Memory B cell (primary cell): Measurements from ENCODE around the gene PTPRN2.

Experiments used
- ATAC-seq: fragments of 150-1000 bp; cut with Tn5 transposase; 2 replicates; pipeline ENCODE4 v1.10.0; 2021; ENCODE audit warnings: low read depth, mild to moderate bottlenecking, moderate library complexity
- DNase-seq, 2 donors: peaks; one replicate each; pipeline ENCODE4 v3.0.0; 2022; ENCODE audit warnings: low spot score in 2 of 2
- H3K27ac Mint-ChIP-seq: one replicate; pipeline ENCODE4 v1.8.0; 2022; ENCODE audit warnings: mild to moderate bottlenecking, moderate library complexity, mixed read lengths
- H3K27me3 Mint-ChIP-seq: one replicate; pipeline ENCODE4 v1.8.0; 2022; ENCODE audit warnings: mixed read lengths
- H3K36me3 Mint-ChIP-seq: one replicate; pipeline ENCODE4 v1.8.0; 2022; ENCODE audit warnings: mild to moderate bottlenecking, mixed read lengths
- H3K4me1 Mint-ChIP-seq: one replicate; pipeline ENCODE4 v1.8.0; 2022; ENCODE audit warnings: mixed read lengths
- H3K4me3 Mint-ChIP-seq: one replicate; pipeline ENCODE4 v1.8.0; 2022; ENCODE audit warnings: mild to moderate bottlenecking, moderate library complexity, mixed read lengths
- H3K9me3 Mint-ChIP-seq: one replicate; pipeline ENCODE4 v1.8.0; 2022; ENCODE audit warnings: mixed read lengths

PTPRN2 gene

DNA sequence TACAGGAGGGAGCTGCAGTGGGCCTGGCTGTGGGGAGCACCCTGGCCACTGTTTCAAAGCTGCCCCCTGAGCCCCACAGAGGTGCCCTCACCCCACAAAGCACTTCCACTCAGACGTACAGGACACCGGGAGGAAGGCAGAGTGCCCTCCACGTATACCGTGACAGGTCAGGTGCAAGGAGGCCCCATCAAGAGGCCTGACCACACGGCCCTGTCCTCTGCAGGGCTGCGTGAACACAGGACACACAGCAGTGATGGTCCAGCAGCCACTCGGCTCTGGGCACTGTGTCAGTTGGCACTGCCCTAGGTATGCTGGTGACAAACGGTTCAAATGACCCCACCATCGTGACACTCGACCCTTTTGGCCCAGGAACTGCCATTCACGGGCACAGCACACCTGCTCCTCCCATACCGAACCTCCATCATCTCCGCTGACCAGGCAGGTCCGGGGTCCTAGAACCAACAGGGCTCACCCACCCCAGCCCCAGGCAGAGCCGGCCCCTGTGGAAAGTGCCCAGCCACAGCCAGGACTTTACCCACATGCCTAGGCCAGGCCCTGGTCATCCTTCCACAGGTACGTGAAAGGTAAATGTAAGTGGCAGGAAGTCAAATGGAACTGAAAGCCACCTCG is 560.9 kb downstream of the PTPRN2 start:
- DNase-seq (no peak), ATAC-seq (no peak)
- no peaks in the 10 kb centered on the region for H3K9me3 Mint-ChIP-seq
- H3K36me3 Mint-ChIP-seq: no peaks in the 10 kb centered on the region
- no peak overlapping the region for H3K4me3 Mint-ChIP-seq
- H3K4me1 Mint-ChIP-seq: no peaks in the 10 kb centered on the region
- peaks cover 2% of the 10 kb centered on the region for H3K27me3 Mint-ChIP-seq
- no peak overlapping the region for H3K27ac Mint-ChIP-seq

DNA sequence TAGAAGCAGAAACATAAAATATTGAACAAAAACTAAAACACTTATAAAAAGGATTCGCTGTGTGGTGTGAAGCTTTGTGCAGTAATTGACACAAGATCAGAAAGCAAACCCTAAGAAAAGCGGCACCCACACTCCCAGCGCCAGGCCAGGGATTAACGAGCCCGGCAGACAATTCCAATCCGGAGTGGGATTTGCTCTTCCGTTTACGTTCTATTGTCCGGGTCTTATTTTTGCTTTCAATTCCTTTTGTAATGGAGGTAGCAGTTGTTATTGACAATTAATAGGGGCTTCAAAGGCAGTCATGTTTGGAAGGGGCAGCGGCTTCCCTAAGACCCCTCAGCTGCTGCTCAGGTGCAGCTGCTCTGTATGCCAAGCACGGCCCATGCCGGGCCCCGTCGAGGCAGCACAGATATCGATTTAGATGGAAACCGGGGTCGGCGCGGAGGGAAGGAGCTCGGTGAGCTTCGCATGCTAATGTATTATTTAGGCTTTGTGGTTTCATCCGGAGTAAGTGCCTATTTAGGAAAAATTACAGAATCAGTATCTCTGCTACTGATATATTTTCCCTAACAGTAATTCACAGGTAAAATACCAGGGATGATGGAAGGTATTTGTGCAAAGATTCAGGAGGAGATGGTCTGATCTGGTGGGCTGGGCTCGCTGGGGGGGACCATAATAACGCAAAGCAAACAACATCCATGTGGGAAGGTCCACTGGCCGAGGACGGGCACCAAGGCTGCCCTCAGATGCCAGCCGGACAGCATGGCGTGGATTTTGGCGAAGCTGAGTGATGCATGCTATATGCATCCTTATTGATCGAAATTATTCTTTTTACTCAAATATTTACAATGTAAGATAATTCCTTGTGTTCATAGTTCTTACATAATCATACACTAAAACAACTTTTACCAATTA is 561.7 kb downstream of the PTPRN2 start:
- ATAC-seq (no peak), DNase-seq (no peak)
- Mint-ChIP-seq H3K9me3 (no peaks in the 10 kb centered on the region), H3K4me3 (no peak overlapping the region), H3K27me3 (peaks cover 2% of the 10 kb centered on the region), H3K4me1 (no peaks in the 10 kb centered on the region), H3K36me3 (no peaks in the 10 kb centered on the region), H3K27ac (no peak overlapping the region)

DNA sequence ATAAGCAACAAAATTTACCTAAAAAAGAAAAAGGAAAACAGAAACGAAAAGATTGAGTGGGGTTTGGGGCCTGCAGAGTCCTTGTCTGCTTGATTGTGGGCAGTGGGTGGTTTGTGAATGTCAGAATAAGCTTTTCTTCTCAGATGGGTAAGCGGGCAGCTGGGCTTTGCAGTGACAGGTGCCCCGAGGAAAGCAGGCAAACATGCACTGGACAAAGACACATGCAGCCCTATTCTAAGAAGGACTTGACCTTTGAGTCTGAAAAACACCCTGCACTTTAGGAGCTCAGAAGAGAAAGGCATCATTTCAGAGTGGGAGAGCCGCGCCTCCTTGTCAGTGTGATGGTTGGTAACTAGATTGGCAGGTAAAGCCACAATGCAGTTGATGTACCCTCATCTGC is 562.7 kb downstream of the PTPRN2 start:
- no peak for ATAC-seq
- H3K27ac Mint-ChIP-seq: no peak overlapping the region

DNA sequence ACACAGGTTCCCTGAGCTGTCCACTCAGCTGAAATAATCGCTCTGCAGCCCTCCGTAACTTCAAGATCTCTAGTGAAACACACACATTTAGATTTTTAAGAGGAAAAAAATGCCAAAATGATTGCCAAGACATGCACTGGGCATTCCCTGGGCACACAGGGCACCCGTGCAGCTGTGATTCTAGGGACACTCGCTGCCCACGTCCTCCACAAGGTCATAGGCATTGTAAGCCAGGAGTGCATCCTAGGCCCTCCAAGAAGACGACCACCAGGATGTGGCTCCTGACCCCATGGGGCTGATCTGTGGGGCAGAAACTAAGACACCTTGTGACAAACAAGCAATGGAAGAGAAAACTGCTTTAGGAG is 563.3 kb downstream of the PTPRN2 start:
- DNase-seq (no peak), ATAC-seq (no peak)
- Mint-ChIP-seq H3K9me3 (no peaks in the 10 kb centered on the region), H3K27me3 (peaks cover 2% of the 10 kb centered on the region), H3K4me1 (no peaks in the 10 kb centered on the region), H3K27ac (no peak overlapping the region), H3K4me3 (no peak overlapping the region), H3K36me3 (no peaks in the 10 kb centered on the region)

More for the DNA sequence above, 562.7 kb downstream of the PTPRN2 start:
- no peaks in the 10 kb centered on the region for H3K36me3 Mint-ChIP-seq
- H3K9me3 Mint-ChIP-seq: no peaks in the 10 kb centered on the region
- peaks cover 2% of the 10 kb centered on the region for H3K27me3 Mint-ChIP-seq
- H3K4me1 Mint-ChIP-seq: no peaks in the 10 kb centered on the region
- DNase-seq: no peak
- no peak overlapping the region for H3K4me3 Mint-ChIP-seq

DNA sequence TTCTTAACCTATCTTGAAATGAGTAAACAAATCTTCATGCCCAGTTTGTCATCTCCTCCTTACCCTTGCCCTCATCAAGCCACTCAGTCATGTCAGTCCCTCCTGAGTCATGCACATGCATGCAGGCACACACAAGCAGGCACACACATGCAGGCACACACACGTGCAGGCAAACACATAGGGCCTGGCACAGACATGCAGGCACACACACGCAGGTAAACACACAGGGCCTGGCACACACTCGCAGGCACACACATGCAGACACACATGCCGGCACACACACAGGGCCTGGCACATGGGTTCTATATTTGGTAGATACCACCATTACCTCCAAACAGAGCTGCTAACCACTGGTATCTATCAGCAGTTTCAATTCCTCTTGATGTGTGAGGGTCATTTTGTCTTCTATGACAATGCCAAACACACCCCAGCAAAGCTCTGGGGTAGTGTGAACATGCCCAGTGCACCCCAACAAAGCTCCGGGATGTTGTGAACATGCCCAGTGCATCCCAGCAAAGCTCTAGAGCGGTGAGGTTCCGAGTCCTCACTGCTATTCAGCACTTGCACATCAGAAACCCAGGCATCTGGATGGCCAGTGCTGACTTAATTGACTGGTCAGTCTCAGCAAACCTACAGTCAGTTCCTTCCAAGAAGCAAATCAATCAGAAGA is 563.8 kb downstream of the PTPRN2 start:
- ATAC-seq: no peak

DNA sequence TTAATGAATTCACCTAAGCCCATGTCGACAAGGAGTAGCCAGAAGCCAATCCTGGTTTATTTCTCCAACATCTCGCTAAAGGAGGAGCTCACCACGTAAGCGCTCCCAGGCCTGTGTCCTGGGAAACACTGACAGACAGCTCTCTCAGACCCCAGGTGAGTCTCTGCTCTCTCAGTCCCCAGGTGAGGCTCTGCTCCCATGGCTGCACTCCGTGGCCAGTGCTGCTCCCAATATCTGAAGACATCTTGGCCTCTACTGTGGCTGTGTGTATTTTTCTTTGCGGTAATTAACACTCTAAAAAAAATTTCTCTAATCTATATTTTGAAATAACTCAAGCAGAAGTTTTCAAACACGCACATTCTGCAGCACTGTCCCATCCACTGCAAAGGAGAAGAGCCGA is 564.5 kb downstream of the PTPRN2 start:
- DNase-seq (no peak), ATAC-seq (no peak)
- no peaks in the 10 kb centered on the region for H3K36me3 Mint-ChIP-seq
- no peak overlapping the region for H3K4me3 Mint-ChIP-seq
- no peaks in the 10 kb centered on the region for H3K4me1 Mint-ChIP-seq
- H3K27ac Mint-ChIP-seq: no peak overlapping the region
- no peaks in the 10 kb centered on the region for H3K9me3 Mint-ChIP-seq
- H3K27me3 Mint-ChIP-seq: peaks cover 2% of the 10 kb centered on the region

More for the DNA sequence above, 563.8 kb downstream of the PTPRN2 start:
- no peaks in the 10 kb centered on the region for H3K36me3 Mint-ChIP-seq
- no peaks in the 10 kb centered on the region for H3K4me1 Mint-ChIP-seq
- DNase-seq: no peak
- H3K4me3 Mint-ChIP-seq: no peak overlapping the region
- peaks cover 2% of the 10 kb centered on the region for H3K27me3 Mint-ChIP-seq
- H3K9me3 Mint-ChIP-seq: no peaks in the 10 kb centered on the region
- no peak overlapping the region for H3K27ac Mint-ChIP-seq

DNA sequence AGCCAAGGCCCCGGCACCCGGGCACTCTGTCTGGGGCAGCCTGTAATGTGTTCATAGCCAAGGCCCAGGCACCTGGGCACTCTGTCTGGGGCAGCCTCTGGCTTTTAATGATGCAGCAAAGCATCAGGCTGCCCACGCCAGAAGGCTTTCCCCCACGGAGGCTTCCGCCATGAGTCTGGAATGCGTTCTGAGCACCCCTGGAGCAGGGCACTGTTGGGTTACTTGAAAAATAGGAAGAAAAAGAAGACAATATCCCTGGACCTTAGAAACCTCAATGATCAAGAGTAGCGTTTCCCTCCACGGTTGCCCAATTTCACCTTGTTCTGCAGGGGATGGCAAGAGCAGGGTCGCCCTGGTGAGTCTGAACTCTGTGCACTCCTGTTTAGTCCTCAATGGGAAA is 565.0 kb downstream of the PTPRN2 start:
- Mint-ChIP-seq H3K4me1 (no peaks in the 10 kb centered on the region), H3K4me3 (no peak overlapping the region), H3K27me3 (peaks cover 2% of the 10 kb centered on the region), H3K9me3 (no peaks in the 10 kb centered on the region), H3K27ac (no peak overlapping the region), H3K36me3 (no peaks in the 10 kb centered on the region)
- no peak for ATAC-seq
- DNase-seq: no peak

DNA sequence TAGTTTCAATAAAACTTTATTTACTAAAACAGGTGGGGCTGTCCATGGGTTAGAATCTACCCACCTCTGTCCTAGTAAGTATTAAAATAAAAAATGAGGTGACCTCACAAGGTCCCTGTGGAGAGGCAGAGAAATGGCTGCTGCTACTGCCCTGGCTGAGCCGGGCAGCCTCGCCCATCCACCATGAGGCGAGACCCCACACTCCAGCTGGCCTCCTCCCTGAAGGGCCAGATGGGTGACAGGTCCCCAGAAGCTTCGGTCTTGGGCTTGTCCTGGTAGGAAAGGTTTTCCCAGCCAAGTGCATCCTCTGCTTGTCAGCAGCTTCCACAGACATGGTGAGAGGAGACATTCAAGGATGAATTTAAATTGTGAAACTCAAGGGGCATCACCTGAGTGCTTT is 565.8 kb downstream of the PTPRN2 start:
- Mint-ChIP-seq H3K9me3 (no peaks in the 10 kb centered on the region), H3K4me3 (no peak overlapping the region), H3K36me3 (no peaks in the 10 kb centered on the region), H3K4me1 (no peaks in the 10 kb centered on the region), H3K27me3 (no peaks in the 10 kb centered on the region), H3K27ac (no peak overlapping the region)
- ATAC-seq: no peak
- DNase-seq: no peak

DNA sequence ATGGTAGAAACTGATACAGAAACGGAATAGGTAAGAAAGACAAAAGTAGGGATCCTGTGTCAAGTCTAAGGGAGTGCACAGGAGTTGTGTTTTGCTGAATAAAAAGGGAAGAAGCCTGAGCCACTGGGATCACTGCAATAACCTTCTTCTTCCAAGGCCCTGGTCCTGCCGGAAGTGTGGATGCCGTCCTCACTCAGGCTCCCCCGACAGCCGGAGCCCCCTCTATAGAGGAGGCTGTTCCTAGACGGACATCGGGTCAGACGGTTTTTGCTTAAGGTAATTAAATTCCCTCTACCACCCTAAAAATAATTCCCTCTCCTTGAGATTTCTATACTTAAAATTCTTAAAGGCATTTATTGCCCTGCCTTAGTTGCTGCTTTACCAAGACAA is 566.9 kb downstream of the PTPRN2 start:
- Mint-ChIP-seq H3K4me1 (no peaks in the 10 kb centered on the region), H3K9me3 (no peaks in the 10 kb centered on the region), H3K27ac (no peak overlapping the region), H3K36me3 (no peaks in the 10 kb centered on the region), H3K4me3 (no peak overlapping the region), H3K27me3 (no peaks in the 10 kb centered on the region)
- DNase-seq (no peak), ATAC-seq (no peak)

DNA sequence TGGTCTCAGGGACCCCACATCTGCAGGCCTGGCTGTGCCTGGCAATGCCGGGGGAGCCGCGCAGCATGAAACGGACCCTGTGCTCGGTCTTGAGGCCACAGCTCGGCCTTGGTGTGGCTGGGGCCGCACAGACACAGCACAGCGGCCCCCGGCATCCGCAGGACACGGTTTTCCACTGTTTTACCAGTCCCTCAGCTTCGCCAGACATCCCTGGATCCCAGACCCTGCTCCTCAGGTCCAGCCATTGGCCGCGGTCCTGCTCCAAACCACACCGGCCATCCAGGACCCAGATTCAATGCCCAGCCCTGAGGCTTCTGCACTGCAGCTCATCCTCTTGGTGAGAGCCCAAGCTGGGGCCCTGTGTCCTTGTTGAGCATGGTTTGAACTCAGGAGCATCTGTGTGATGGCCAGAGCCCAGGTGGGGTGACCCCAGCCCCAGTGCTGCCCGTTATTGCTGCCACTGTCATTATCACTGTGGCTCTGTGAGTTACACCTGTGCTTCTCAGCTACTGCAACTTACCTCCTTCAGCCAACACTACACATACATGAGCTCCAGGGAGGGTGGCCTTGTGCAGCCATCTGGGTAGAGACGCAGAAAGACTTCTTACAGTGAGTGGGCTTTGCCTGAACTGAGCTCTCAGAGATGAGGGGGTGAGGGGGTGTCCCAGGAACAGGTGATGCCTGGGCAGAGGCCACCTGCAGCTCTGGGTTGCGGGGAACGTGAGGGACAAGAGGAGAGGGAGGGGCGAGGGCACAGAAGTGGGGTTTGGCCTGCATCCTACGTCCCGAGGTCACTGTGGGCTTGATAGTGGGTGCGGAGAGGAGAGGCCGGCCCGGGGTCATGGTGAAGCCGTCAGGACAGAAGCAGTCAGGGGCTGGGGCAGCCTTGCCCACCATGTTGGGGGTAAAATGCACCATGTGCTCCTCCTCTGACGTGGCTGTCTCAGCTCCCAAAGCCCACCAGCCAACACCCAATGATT is 567.6 kb downstream of the PTPRN2 start:
- H3K36me3 Mint-ChIP-seq: no peaks in the 10 kb centered on the region

DNA sequence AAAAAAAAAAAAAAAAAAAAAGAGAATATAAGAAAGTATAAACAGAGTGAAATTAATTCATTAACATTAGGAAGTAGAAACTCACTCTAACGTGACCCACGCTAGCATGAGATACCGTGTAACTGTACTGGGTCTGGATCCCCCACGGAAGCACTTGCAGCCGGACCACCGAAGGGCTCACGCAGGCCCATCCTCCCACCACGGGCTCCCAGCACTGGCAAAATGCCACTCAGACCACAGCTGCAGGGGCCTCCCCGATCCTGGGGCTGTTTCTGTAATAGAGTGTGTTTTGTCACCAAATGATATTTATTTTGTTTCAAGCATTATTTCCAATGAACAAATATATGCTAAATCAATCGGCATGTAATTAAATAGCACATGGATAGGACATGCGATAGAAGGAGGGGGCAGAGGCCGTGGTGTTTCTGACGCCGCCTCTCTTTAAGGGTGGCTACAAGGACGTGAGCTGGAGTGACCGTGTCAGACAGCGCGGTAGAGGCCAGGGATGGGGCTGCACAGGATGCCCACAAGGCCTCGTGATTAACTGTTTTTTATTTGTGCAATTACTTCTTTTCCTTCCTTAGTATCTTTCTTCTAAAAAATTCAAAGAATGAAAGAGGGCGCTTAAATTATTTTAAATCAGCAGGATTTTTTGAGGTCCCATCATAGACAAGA is 568.5 kb downstream of the PTPRN2 start:
- Mint-ChIP-seq H3K4me3 (no peak overlapping the region), H3K4me1 (no peaks in the 10 kb centered on the region), H3K36me3 (no peaks in the 10 kb centered on the region), H3K27ac (no peak overlapping the region), H3K9me3 (no peaks in the 10 kb centered on the region), H3K27me3 (no peaks in the 10 kb centered on the region)
- DNase-seq (no peak), ATAC-seq (no peak)

More for the DNA sequence above, 567.6 kb downstream of the PTPRN2 start:
- H3K9me3 Mint-ChIP-seq: no peaks in the 10 kb centered on the region
- DNase-seq (no peak), ATAC-seq (no peak)
- H3K27me3 Mint-ChIP-seq: no peaks in the 10 kb centered on the region
- no peaks in the 10 kb centered on the region for H3K4me1 Mint-ChIP-seq
- no peak overlapping the region for H3K4me3 Mint-ChIP-seq
- no peak overlapping the region for H3K27ac Mint-ChIP-seq

DNA sequence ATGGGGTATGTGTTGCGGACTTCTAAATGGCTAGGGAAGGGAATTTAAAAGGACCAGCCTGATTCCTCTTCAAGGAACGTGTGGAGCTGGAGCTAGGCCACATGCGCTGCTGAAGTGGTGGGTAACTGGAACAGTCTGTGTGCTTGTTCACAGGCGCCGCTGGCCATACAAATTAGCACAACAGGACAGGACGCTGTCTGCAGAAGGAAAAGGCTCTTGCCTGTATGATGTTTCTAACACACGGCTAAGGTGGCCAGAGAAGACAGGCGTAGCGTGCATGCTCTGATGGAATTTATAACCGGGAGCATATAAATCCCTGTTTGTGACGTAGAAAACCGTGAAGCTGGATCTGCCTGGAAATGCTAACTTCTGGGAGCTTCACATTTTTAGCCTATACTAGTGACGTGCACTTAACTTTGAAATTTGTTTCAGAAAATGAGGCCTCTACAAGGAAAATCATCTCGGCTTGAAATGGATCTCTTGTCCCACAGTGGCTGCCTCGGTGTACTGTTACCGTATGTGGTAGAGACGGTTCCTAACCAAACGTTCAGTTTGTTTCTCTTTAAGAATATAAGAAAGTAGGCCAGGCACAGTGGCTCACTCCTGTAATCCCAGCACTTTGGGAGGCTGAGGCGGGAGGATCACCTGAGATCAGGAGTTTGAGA is 569.4 kb downstream of the PTPRN2 start:
- Mint-ChIP-seq H3K9me3 (no peaks in the 10 kb centered on the region), H3K27me3 (no peaks in the 10 kb centered on the region), H3K4me3 (no peak overlapping the region), H3K36me3 (no peaks in the 10 kb centered on the region), H3K4me1 (no peaks in the 10 kb centered on the region), H3K27ac (no peak overlapping the region)
- DNase-seq (no peak), ATAC-seq (no peak)
